ENCODE data around the gene HNRNPR.

DNA sequence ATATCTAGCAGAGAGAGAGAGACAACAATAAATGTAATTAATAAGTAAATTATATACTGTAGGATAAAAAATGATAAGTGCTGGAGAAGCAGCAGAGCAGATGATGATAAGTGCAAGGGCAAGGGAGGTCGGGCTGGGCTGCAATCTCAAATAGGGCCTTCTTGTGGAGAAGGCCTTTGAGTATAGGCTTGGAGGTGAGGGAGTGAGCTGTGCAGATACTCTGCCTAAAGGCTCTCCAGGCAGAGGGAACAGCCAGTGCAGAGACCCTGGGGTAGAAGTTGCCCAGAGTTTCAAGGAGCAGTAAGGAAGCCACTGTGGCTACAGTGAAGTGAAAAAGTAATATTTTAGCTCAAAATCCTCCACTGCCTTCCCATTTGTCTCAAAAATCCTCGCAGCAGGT lies 67.6 kb downstream of the HNRNPR start:
- TF ChIP-seq, protein P1, sequence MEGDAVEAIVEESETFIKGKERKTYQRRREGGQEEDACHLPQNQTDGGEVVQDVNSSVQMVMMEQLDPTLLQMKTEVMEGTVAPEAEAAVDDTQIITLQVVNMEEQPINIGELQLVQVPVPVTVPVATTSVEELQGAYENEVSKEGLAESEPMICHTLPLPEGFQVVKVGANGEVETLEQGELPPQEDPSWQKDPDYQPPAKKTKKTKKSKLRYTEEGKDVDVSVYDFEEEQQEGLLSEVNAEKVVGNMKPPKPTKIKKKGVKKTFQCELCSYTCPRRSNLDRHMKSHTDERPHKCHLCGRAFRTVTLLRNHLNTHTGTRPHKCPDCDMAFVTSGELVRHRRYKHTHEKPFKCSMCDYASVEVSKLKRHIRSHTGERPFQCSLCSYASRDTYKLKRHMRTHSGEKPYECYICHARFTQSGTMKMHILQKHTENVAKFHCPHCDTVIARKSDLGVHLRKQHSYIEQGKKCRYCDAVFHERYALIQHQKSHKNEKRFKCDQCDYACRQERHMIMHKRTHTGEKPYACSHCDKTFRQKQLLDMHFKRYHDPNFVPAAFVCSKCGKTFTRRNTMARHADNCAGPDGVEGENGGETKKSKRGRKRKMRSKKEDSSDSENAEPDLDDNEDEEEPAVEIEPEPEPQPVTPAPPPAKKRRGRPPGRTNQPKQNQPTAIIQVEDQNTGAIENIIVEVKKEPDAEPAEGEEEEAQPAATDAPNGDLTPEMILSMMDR (IDR thresholded peaks at IDR 0.05) = no peak
- no peak for TF ChIP-seq POLR2A (IDR thresholded peaks at IDR 0.05)

Measured in esophagus squamous epithelium (tissue), 4 donors.